GM12865 (cell line): ENCODE data around the gene C11orf42.

ENCODE experiments used
- DNase-seq: peaks from one replicate; pipeline ENCODE4 v3.0.0; 2010; ENCODE audit warnings: low read depth
- H3K4me3 ChIP-seq: 2 replicates; pipeline ENCODE4 v1.5.1; 2011; ENCODE audit warnings: mild to moderate bottlenecking, low read depth, low read length, control low read depth
- TF ChIP-seq, protein P1 (sequence below): IDR thresholded peaks from 2 replicates; pipeline ENCODE4 v1.5.1; 2011; ENCODE audit warnings: low read length, control low read depth, low read depth, inconsistent platforms; ENCODE audit not compliant: insufficient read depth; ENCODE audit errors: missing control alignments

Gene C11orf42, protein sequence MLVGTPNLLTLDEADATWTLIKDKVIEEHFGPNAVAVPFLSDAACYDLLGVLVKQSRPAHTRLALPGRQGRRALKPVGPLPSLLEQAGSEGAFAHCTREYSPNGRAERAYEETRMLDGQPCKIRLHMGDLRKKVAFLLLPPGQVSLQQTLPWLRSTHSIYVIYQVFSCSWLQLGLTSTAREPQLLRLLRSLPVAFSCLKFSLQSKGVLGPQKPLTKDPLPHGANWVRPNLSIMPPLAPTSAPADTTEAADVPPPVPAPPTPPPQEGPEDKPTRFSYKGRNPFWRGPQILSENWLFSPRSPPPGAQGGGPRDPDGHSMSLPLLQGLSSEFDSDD

DNA sequence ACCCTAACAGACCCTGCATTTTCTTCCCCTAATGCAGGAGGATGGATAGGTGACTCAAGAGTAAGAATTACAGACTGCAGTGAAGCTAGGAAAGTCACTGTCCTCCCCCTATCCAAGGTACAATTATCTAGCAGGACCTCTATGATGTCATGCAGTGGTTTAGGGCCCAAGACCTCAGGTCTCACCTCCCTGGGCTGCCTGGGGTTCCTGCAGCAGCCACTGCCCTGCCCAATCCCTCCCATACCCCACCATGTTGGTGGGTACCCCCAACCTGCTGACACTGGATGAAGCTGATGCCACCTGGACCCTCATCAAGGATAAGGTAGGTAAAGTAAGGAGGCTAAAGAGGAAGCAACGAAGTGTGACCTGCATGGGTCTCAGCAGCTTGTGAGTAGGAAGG is at the start of gene C11orf42:
Gene C11orf42, plus strand, starts transcription at position 192 of the 400 bp plus-strand sequence. Its CDS starts 59 bp downstream, at position 251.
- DNase-seq = no peak
- TF ChIP-seq, protein P1, sequence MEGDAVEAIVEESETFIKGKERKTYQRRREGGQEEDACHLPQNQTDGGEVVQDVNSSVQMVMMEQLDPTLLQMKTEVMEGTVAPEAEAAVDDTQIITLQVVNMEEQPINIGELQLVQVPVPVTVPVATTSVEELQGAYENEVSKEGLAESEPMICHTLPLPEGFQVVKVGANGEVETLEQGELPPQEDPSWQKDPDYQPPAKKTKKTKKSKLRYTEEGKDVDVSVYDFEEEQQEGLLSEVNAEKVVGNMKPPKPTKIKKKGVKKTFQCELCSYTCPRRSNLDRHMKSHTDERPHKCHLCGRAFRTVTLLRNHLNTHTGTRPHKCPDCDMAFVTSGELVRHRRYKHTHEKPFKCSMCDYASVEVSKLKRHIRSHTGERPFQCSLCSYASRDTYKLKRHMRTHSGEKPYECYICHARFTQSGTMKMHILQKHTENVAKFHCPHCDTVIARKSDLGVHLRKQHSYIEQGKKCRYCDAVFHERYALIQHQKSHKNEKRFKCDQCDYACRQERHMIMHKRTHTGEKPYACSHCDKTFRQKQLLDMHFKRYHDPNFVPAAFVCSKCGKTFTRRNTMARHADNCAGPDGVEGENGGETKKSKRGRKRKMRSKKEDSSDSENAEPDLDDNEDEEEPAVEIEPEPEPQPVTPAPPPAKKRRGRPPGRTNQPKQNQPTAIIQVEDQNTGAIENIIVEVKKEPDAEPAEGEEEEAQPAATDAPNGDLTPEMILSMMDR = no peak
- H3K4me3 ChIP-seq = no peak within 1 kb of the TSS

DNA sequence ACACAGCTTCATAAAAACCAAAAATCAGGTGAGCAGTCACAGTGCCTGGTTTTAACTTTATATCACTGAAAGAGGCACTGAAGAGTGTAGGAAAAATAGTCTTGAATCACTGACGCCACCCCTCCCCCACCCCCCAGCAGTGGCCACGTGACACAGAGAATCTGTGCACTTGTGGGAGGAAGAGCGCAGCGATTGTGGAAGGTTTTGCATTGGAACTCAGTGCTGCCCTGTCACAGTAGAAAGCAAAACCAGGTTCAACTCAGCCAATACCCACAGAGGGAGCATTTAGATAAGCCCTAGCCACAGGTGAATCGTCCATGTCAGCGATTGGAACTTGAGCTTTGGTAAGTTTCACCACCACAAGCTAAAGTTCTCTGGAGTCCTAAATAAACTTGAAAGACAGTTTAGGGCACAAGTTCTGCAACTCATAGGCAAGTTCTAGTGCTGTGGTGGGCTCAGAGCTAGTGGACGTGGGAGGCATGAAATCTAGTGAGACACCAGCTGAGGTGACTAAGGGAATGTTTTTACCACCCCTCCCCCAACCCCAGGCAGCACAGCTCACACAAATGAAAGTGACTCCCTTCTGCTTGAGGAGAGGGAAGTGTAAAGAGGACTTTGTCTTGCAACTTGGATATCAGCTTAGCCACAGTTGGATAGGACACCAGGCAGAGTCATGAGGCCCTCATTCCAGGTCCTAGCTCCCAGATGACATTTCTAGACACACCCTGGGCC is 48.6 kb upstream of the C11orf42 start:
- peak; percentile 2 for DNase-seq
- H3K4me3 ChIP-seq = no peak overlapping the region
- TF ChIP-seq, protein P1 = no peak

DNA sequence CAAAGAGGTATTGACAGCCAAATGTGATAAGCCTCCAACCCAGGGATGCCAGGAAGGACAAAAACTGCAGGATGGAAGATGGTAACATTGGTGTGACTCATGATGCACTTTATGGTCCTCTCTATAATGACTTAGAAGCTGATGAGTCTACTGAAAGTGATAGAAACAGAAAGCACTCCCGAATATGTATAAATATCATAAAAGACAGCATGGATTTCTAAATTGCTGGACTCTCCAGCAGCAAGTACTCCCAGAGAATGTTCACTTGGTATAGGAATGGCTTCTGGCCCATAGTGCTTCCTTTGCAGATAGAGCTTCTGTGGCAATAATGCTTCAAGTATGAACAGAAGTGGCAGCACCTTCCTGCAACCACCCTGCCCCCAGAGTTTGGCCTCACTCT is 35.1 kb upstream of the C11orf42 start, which contains the start of gene OR52B2:
Gene OR52B2, minus strand, starts transcription at position 101 of the 400 bp plus-strand sequence. Its CDS starts 0 bp downstream, at position 101.
- DNase-seq = no peak
- TF ChIP-seq, protein P1 = no peak

DNA sequence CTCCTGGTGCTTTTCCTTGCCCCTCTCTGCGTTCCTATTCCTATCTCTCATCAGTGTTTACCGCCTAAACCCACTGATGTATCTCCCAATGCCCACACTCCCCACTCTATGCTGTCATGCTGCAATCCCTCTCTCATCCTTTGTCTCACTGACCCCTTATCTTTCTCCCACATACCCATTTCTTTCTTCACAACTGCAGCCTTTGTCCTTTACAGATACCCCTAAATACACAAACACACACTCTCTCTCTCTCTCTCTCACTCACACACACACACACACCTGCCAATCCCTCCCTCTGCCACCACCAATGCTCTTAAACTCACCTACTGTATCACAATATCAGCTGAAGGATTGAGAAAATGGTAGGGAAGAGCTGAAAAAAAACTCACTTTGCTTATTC is 29.9 kb upstream of the C11orf42 start:
- H3K4me3 ChIP-seq = no peak overlapping the region
- TF ChIP-seq, protein P1 = no peak
- DNase-seq = no peak

More for the DNA sequence above, 35.1 kb upstream of the C11orf42 start, which contains the start of gene OR52B2:
- H3K4me3 ChIP-seq = no peak within 1 kb of the TSS

DNA sequence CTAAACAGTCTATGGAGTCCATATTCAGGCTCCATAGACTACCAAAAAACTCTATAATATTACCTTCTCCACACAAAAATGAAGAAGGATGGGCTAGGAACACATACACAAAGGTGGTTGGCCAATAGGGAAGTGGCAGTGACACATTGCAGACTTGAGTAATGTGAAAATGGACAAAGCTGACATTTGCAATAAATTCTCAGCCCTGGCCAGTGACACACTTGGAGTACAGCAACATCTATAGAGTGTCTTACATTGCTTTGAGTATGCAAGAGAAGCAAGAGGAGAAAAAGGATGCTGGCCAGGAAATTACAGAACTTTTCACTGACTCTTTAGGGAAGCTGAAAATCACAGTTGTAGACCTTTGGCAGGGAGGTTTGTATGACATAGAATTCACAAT is 13.6 kb upstream of the C11orf42 start:
- H3K4me3 ChIP-seq = no peak overlapping the region
- TF ChIP-seq, protein P1 = no peak
- no peak for DNase-seq

DNA sequence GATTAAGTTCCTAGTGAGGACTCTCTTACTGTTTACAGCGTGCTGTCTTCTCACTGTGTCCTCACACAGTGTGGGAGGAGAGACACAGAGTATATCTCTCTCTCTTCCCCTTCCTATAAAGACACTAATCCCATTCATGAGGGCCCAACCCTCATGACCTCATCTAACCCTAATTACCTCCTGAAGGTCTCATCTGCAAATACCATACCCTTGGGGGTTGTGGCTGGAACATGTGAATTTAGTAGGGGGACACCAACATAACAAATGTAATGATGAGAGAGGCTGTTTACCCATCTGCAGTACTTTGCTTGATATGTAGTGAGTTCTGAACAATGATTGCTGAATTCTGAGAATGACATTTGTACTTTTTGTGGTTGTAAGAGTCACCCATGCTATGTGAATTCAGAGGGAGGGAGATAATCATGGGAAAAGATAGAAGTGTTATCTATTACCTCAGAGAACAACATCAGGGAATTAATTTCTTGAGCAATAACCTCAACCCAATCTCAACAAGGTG is 11.2 kb upstream of the C11orf42 start:
- no peak for DNase-seq

More for the DNA sequence above, 11.2 kb upstream of the C11orf42 start:
- H3K4me3 ChIP-seq = no peak overlapping the region
- TF ChIP-seq, protein P1 = no peak
